Activated CD4-positive, alpha-beta memory T cell treated with anti-CD3 and anti-CD28 coated beads for 36 hours (primary cell): ENCODE results near the gene MTMR8. TPM values are rescaled to one million over a fixed set of nuclear protein-coding genes. Genes with fewer than 3 reads are reported as not detected.
A peak's percentile ranks its signal among the peaks of the same experiment; 100 is the strongest.
"Not testable (repeated sequence)": the region's sequence is repeated elsewhere in the genome, so short reads cannot be mapped to it uniquely, and the experiment has no call there.

Experiments
- CTCF ChIA-PET: fragments of 350-600 bp; sonication (Branson Sonifier 250); formaldehyde crosslinking; loops from one replicate; lab custom pipeline; 2021; ENCODE audit warnings: antibody characterized with exemption, inconsistent platforms; lab: Charles Lee
- POLR2A ChIA-PET: fragments of 350-600 bp; sonication (Branson Sonifier 250); formaldehyde crosslinking; loops from one replicate; lab custom pipeline; 2021; ENCODE audit warnings: antibody characterized with exemption; lab: Charles Lee
- DNase-seq: peaks from one replicate; pipeline ENCODE4 v3.0.0-alpha.2; 2020
- H3K27ac Mint-ChIP-seq: one replicate; pipeline ENCODE4 v1.8.0; 2021; ENCODE audit warnings: mixed read lengths
- H3K27me3 Mint-ChIP-seq: one replicate; pipeline ENCODE4 v1.8.0; 2021; ENCODE audit warnings: mixed read lengths
- H3K36me3 Mint-ChIP-seq: one replicate; pipeline ENCODE4 v1.8.0; 2021; ENCODE audit warnings: mixed read lengths
- H3K4me1 Mint-ChIP-seq: one replicate; pipeline ENCODE4 v1.8.0; 2021; ENCODE audit warnings: low read depth, mixed read lengths
- H3K4me3 Mint-ChIP-seq: one replicate; pipeline ENCODE4 v1.8.0; 2021; ENCODE audit warnings: mild to moderate bottlenecking, mixed read lengths
- H3K9me3 Mint-ChIP-seq: one replicate; pipeline ENCODE4 v1.8.0; 2021; ENCODE audit warnings: mixed read lengths
- intact Hi-C: fragments of 100-400 bp; cut with micrococcal nuclease; formaldehyde crosslinking; loops from one replicate; pipeline ENCODE4 v1.15.1; 2023
- total RNA-seq, 2 experiments: library from RNA; stranded (reverse); gene quantifications; one replicate each; pipeline ENCODE4 v1.2.3, GENCODE V29; 2021

Gene MTMR8
- 1 to 10 TPM; 5.0 to 5.8 TPM for total RNA-seq

- DNase-seq, result peak; percentile 86
- intact Hi-C loops, result loop anchor here (1.0 to 10.0 kb wide), 3 partner anchors 190 to 1140 kb away; partner anchors contain the start of genes AMER1, LAS1L and ZC3H12B
- POLR2A ChIA-PET, result no interaction called here
Measured at GRCh38 chrX:64394874-64395567, at the start of gene MTMR8. MTMR8 (minus strand) TSS chrX:64395452; CDS start chrX:64395363, 89 bp downstream.

GRCh38 chrX:64439551-64439950 lies 44.3 kb upstream of the MTMR8 start:
- Mint-ChIP-seq H3K27me3 (no peaks in the 10 kb centered on the region), H3K27ac (no peak overlapping the region), H3K9me3 (peaks cover 10% of the 10 kb centered on the region), H3K36me3 (no peaks in the 10 kb centered on the region), H3K4me1 (no peaks in the 10 kb centered on the region), H3K4me3 (no peak overlapping the region)
- intact Hi-C loops, result no loop called here
- DNase-seq, result no peak
- POLR2A ChIA-PET, result no interaction called here
- CTCF ChIA-PET, result no interaction called here

More at GRCh38 chrX:64394874-64395567, at the start of gene MTMR8:
- Mint-ChIP-seq H3K4me3 (peak within 1 kb of the TSS; percentile 90), H3K27me3 (no peaks in the 10 kb centered on the region), H3K27ac (peak within 1 kb of the TSS; percentile 81), H3K36me3 (no peaks in the 10 kb centered on the region), H3K9me3 (no peaks in the 10 kb centered on the region), H3K4me1 (peaks cover 22% of the 10 kb centered on the region)
- CTCF ChIA-PET, result no interaction called here

- intact Hi-C loops, result no loop called here
- no peaks in the 10 kb centered on the region for H3K36me3 Mint-ChIP-seq
- H3K4me1 Mint-ChIP-seq, result no peaks in the 10 kb centered on the region
- ChIA-PET CTCF (no interaction called here), POLR2A (no interaction called here)
- H3K27me3 Mint-ChIP-seq, result no peaks in the 10 kb centered on the region
- DNase-seq, result no peak
- H3K27ac Mint-ChIP-seq, result no peak overlapping the region
- H3K4me3 Mint-ChIP-seq, result no peak overlapping the region
- H3K9me3 Mint-ChIP-seq, result peaks cover 7% of the 10 kb centered on the region
Measured at GRCh38 chrX:64437665-64438064, 42.4 kb upstream of the MTMR8 start.

GRCh38 chrX:64437218-64437617 lies 42.0 kb upstream of the MTMR8 start:
- CTCF ChIA-PET, result no interaction called here

GRCh38 chrX:64428371-64428770 lies 33.1 kb upstream of the MTMR8 start:
- intact Hi-C loops, result no loop called here
- H3K27me3 Mint-ChIP-seq, result no peaks in the 10 kb centered on the region
- POLR2A ChIA-PET, result no interaction called here
- H3K27ac Mint-ChIP-seq, result no peak overlapping the region
- H3K4me3 Mint-ChIP-seq, result no peak overlapping the region
- no peaks in the 10 kb centered on the region for H3K9me3 Mint-ChIP-seq
- CTCF ChIA-PET, result no interaction called here
- no peak for DNase-seq
- no peaks in the 10 kb centered on the region for H3K4me1 Mint-ChIP-seq
- H3K36me3 Mint-ChIP-seq, result no peaks in the 10 kb centered on the region

More at GRCh38 chrX:64437218-64437617, 42.0 kb upstream of the MTMR8 start:
- H3K4me1 Mint-ChIP-seq, result no peaks in the 10 kb centered on the region
- no peaks in the 10 kb centered on the region for H3K27me3 Mint-ChIP-seq
- H3K27ac Mint-ChIP-seq, result no peak overlapping the region
- no peaks in the 10 kb centered on the region for H3K36me3 Mint-ChIP-seq
- POLR2A ChIA-PET, result no interaction called here
- no peak overlapping the region for H3K4me3 Mint-ChIP-seq
- DNase-seq, result no peak
- intact Hi-C loops, result no loop called here
- peaks cover 4% of the 10 kb centered on the region for H3K9me3 Mint-ChIP-seq

GRCh38 chrX:64427787-64428186 lies 32.5 kb upstream of the MTMR8 start:
- ChIA-PET CTCF (no interaction called here), POLR2A (no interaction called here)

GRCh38 chrX:64427281-64427680 lies 32.0 kb upstream of the MTMR8 start:
- POLR2A ChIA-PET, result no interaction called here
- H3K4me3 Mint-ChIP-seq, result no peak overlapping the region
- no peaks in the 10 kb centered on the region for H3K4me1 Mint-ChIP-seq
- no peaks in the 10 kb centered on the region for H3K27me3 Mint-ChIP-seq
- H3K27ac Mint-ChIP-seq, result no peak overlapping the region
- CTCF ChIA-PET, result no interaction called here
- intact Hi-C loops, result no loop called here
- H3K9me3 Mint-ChIP-seq, result no peaks in the 10 kb centered on the region
- DNase-seq, result no peak
- H3K36me3 Mint-ChIP-seq, result no peaks in the 10 kb centered on the region

More at GRCh38 chrX:64427787-64428186, 32.5 kb upstream of the MTMR8 start:
- no peaks in the 10 kb centered on the region for H3K9me3 Mint-ChIP-seq
- H3K4me1 Mint-ChIP-seq, result no peaks in the 10 kb centered on the region
- DNase-seq, result peak; percentile 9
- no peaks in the 10 kb centered on the region for H3K27me3 Mint-ChIP-seq
- H3K36me3 Mint-ChIP-seq, result no peaks in the 10 kb centered on the region
- intact Hi-C loops, result no loop called here
- H3K27ac Mint-ChIP-seq, result no peak overlapping the region
- H3K4me3 Mint-ChIP-seq, result no peak overlapping the region

GRCh38 chrX:64409730-64410129 lies 14.5 kb upstream of the MTMR8 start:
- not testable (repeated sequence) for H3K4me3 Mint-ChIP-seq

GRCh38 chrX:64398088-64398487 lies 2.8 kb upstream of the MTMR8 start:
- no peaks in the 10 kb centered on the region for H3K36me3 Mint-ChIP-seq
- intact Hi-C loops, result loop anchor here (10.0 kb wide), 2 partner anchors 637 to 1137 kb away; partner anchors contain the start of genes LAS1L and ZC3H12B
- no peak for DNase-seq
- ChIA-PET POLR2A (no interaction called here), CTCF (no interaction called here)
- H3K27me3 Mint-ChIP-seq, result peaks cover 2% of the 10 kb centered on the region
- no peak overlapping the region for H3K27ac Mint-ChIP-seq
- peaks cover 22% of the 10 kb centered on the region for H3K4me1 Mint-ChIP-seq
- no peak overlapping the region for H3K4me3 Mint-ChIP-seq
- H3K9me3 Mint-ChIP-seq, result no peaks in the 10 kb centered on the region

More at GRCh38 chrX:64409730-64410129, 14.5 kb upstream of the MTMR8 start:
- H3K4me1 Mint-ChIP-seq, DNase-seq, H3K9me3 Mint-ChIP-seq, H3K27ac Mint-ChIP-seq, CTCF ChIA-PET, intact Hi-C loops, H3K36me3 Mint-ChIP-seq, H3K27me3 Mint-ChIP-seq, POLR2A ChIA-PET: not testable (repeated sequence)

GRCh38 chrX:64395568-64395929 lies 297 bp upstream of the MTMR8 start:
- no peak for DNase-seq
- intact Hi-C loops, result loop anchor here (1.0 to 10.0 kb wide), 3 partner anchors 190 to 1139 kb away; partner anchors contain the start of genes AMER1, LAS1L and ZC3H12B
- no peaks in the 10 kb centered on the region for H3K27me3 Mint-ChIP-seq
- H3K4me1 Mint-ChIP-seq, result peaks cover 22% of the 10 kb centered on the region
- H3K4me3 Mint-ChIP-seq, result peak overlapping the region; percentile 90
- H3K36me3 Mint-ChIP-seq, result no peaks in the 10 kb centered on the region
- H3K27ac Mint-ChIP-seq, result peak overlapping the region; percentile 73
- no peaks in the 10 kb centered on the region for H3K9me3 Mint-ChIP-seq
- POLR2A ChIA-PET, result no interaction called here
- CTCF ChIA-PET, result no interaction called here

GRCh38 chrX:64394059-64394873 lies 986 bp downstream of the MTMR8 start:
- CTCF ChIA-PET, result no interaction called here
- H3K4me3 Mint-ChIP-seq, result peak overlapping the region; percentile 90
- H3K27me3 Mint-ChIP-seq, result no peaks in the 10 kb centered on the region
- intact Hi-C loops, result loop anchor here (10.0 kb wide), 2 partner anchors 641 to 1141 kb away; partner anchors contain the start of genes LAS1L and ZC3H12B
- POLR2A ChIA-PET, result no interaction called here
- no peaks in the 10 kb centered on the region for H3K9me3 Mint-ChIP-seq
- peaks cover 22% of the 10 kb centered on the region for H3K4me1 Mint-ChIP-seq
- H3K27ac Mint-ChIP-seq, result peak overlapping the region; percentile 81
- no peak for DNase-seq
- H3K36me3 Mint-ChIP-seq, result no peaks in the 10 kb centered on the region

- H3K36me3 Mint-ChIP-seq, result peaks cover 27% of the 10 kb centered on the region
Measured at GRCh38 chrX:64389489-64389888, 5.8 kb downstream of the MTMR8 start.

More at GRCh38 chrX:64389489-64389888, 5.8 kb downstream of the MTMR8 start:
- ChIA-PET POLR2A (no interaction called here), CTCF (no interaction called here)
- Mint-ChIP-seq H3K27ac (no peak overlapping the region), H3K27me3 (no peaks in the 10 kb centered on the region), H3K4me1 (peaks cover 14% of the 10 kb centered on the region), H3K4me3 (no peak overlapping the region), H3K9me3 (peaks cover 17% of the 10 kb centered on the region)
- DNase-seq, result no peak
- intact Hi-C loops, result no loop called here
